A172 (cell line): Measurements from ENCODE around the gene FAR2. TPM values are rescaled to one million over a fixed set of nuclear protein-coding genes. Genes with fewer than 3 reads are reported as not detected.
"Not testable (repeated sequence)": the region's sequence is repeated elsewhere in the genome, so short reads cannot be mapped to it uniquely, and the experiment has no call there.

Experiments
- DNase-seq: peaks from one replicate; pipeline ENCODE4 v3.0.0-alpha.2; 2015; ENCODE audit warnings: low spot score
- total RNA-seq: library from RNA; depleted of rRNA; stranded (reverse); fragments of >200 nt; shearing (Covaris generic); gene quantifications from 2 replicates; pipeline ENCODE4 v1.2.3, GENCODE V29; 2014; rRNA removed

FAR2 gene
- 6.6 and 13.9 TPM in 2 replicates for total RNA-seq

- DNase-seq = peak; percentile 34
These were observed at the start of gene FAR2 for GRCh38 chr12:29148911-29149690. Gene FAR2 (plus strand): TSS chr12:29149278. CDS start chr12:29270450, 121,172 bp downstream.

GRCh38 chr12:29102741-29103140 is 46.3 kb upstream of the FAR2 start:
- no peak for DNase-seq

- DNase-seq = no peak
These were observed 45.5 kb upstream of the FAR2 start for GRCh38 chr12:29103539-29103974.

- DNase-seq = no peak
These were observed 44.6 kb upstream of the FAR2 start for GRCh38 chr12:29104516-29104915.

GRCh38 chr12:29110506-29111442 is 38.3 kb upstream of the FAR2 start:
- no peak for DNase-seq

GRCh38 chr12:29113101-29113500 is 36.0 kb upstream of the FAR2 start:
- no peak for DNase-seq

- no peak for DNase-seq
These were observed 32.7 kb upstream of the FAR2 start for GRCh38 chr12:29116414-29116813.

- DNase-seq = no peak
These were observed 17.5 kb upstream of the FAR2 start for GRCh38 chr12:29131539-29131938.

GRCh38 chr12:29132316-29132715 is 16.8 kb upstream of the FAR2 start:
- no peak for DNase-seq

GRCh38 chr12:29133181-29133580 is 15.9 kb upstream of the FAR2 start:
- no peak for DNase-seq

- DNase-seq = no peak
These were observed 15.4 kb upstream of the FAR2 start for GRCh38 chr12:29133680-29134079.

GRCh38 chr12:29138256-29138655 is 10.8 kb upstream of the FAR2 start:
- not testable (repeated sequence) for DNase-seq

- DNase-seq = not testable (repeated sequence)
These were observed 10.2 kb upstream of the FAR2 start for GRCh38 chr12:29138855-29139254.

- DNase-seq = no peak
These were observed 3.5 kb upstream of the FAR2 start for GRCh38 chr12:29145372-29146170.

- DNase-seq = no peak
These were observed 2.9 kb upstream of the FAR2 start for GRCh38 chr12:29146196-29146595.

- peak; percentile 38 for DNase-seq
These were observed 1.1 kb upstream of the FAR2 start for GRCh38 chr12:29147731-29148595.

- peak; percentile 8 for DNase-seq
These were observed 525 bp upstream of the FAR2 start for GRCh38 chr12:29148596-29148910.

- no peak for DNase-seq
These were observed 708 bp downstream of the FAR2 start for GRCh38 chr12:29149691-29150281.

GRCh38 chr12:29150462-29150861 is 1.4 kb downstream of the FAR2 start:
- no peak for DNase-seq

- no peak for DNase-seq
These were observed 3.3 kb downstream of the FAR2 start for GRCh38 chr12:29152223-29152868.
